Measurements from ENCODE around the gene RIPPLY3. TPM values are rescaled to one million over a fixed set of nuclear protein-coding genes. Genes with fewer than 3 reads are reported as not detected.
A peak's percentile ranks its signal among the peaks of the same experiment; 100 is the strongest.

RIPPLY3 gene
- total and polyA plus RNA-seq, 2 experiments from 2014 or later, result 2.5 to 2.8 TPM

GRCh38 chr21:36976882-36977651 is 29.4 kb upstream of the RIPPLY3 start:
- no peaks in the 10 kb centered on the region; the same call in 2 of the 3 replicates for H3K9me3 Mint-ChIP-seq
- H3K27me3 ChIP-seq (ENCODE audit: insufficient read depth), result peaks cover 28% of the 10 kb centered on the region
- H3F3A ChIP-seq (replicated peaks; ENCODE audit: low read depth), result 0 out of 2 replicates have a peak, but pooled peaks cover 3% of the 10 kb centered on the region
- no peak overlapping the region for H3K4me3 ChIP-seq
- H3K4me3 Mint-ChIP-seq, result no peak overlapping the region
- H3K4me2 ChIP-seq, result no peak overlapping the region; the same call in 1 of the 2 replicates
- H3K4me1 Mint-ChIP-seq, result peaks cover 15% of the 10 kb centered on the region
- no peak overlapping the region for H2AFZ ChIP-seq
- TF ChIP-seq CTCF (conservative IDR thresholded peaks at IDR 0.05; ENCODE audit: low read depth in 2 of 2), result peak; percentile 83 to 90
- TF ChIP-seq EZH2 (IDR thresholded peaks at IDR 0.05; ENCODE audit: low read depth, unreplicated experiment), result no peak
- TF ChIP-seq EZH2phosphoT487 (IDR thresholded peaks at IDR 0.05; ENCODE audit: unreplicated experiment), result no peak
- TF ChIP-seq, protein P1, sequence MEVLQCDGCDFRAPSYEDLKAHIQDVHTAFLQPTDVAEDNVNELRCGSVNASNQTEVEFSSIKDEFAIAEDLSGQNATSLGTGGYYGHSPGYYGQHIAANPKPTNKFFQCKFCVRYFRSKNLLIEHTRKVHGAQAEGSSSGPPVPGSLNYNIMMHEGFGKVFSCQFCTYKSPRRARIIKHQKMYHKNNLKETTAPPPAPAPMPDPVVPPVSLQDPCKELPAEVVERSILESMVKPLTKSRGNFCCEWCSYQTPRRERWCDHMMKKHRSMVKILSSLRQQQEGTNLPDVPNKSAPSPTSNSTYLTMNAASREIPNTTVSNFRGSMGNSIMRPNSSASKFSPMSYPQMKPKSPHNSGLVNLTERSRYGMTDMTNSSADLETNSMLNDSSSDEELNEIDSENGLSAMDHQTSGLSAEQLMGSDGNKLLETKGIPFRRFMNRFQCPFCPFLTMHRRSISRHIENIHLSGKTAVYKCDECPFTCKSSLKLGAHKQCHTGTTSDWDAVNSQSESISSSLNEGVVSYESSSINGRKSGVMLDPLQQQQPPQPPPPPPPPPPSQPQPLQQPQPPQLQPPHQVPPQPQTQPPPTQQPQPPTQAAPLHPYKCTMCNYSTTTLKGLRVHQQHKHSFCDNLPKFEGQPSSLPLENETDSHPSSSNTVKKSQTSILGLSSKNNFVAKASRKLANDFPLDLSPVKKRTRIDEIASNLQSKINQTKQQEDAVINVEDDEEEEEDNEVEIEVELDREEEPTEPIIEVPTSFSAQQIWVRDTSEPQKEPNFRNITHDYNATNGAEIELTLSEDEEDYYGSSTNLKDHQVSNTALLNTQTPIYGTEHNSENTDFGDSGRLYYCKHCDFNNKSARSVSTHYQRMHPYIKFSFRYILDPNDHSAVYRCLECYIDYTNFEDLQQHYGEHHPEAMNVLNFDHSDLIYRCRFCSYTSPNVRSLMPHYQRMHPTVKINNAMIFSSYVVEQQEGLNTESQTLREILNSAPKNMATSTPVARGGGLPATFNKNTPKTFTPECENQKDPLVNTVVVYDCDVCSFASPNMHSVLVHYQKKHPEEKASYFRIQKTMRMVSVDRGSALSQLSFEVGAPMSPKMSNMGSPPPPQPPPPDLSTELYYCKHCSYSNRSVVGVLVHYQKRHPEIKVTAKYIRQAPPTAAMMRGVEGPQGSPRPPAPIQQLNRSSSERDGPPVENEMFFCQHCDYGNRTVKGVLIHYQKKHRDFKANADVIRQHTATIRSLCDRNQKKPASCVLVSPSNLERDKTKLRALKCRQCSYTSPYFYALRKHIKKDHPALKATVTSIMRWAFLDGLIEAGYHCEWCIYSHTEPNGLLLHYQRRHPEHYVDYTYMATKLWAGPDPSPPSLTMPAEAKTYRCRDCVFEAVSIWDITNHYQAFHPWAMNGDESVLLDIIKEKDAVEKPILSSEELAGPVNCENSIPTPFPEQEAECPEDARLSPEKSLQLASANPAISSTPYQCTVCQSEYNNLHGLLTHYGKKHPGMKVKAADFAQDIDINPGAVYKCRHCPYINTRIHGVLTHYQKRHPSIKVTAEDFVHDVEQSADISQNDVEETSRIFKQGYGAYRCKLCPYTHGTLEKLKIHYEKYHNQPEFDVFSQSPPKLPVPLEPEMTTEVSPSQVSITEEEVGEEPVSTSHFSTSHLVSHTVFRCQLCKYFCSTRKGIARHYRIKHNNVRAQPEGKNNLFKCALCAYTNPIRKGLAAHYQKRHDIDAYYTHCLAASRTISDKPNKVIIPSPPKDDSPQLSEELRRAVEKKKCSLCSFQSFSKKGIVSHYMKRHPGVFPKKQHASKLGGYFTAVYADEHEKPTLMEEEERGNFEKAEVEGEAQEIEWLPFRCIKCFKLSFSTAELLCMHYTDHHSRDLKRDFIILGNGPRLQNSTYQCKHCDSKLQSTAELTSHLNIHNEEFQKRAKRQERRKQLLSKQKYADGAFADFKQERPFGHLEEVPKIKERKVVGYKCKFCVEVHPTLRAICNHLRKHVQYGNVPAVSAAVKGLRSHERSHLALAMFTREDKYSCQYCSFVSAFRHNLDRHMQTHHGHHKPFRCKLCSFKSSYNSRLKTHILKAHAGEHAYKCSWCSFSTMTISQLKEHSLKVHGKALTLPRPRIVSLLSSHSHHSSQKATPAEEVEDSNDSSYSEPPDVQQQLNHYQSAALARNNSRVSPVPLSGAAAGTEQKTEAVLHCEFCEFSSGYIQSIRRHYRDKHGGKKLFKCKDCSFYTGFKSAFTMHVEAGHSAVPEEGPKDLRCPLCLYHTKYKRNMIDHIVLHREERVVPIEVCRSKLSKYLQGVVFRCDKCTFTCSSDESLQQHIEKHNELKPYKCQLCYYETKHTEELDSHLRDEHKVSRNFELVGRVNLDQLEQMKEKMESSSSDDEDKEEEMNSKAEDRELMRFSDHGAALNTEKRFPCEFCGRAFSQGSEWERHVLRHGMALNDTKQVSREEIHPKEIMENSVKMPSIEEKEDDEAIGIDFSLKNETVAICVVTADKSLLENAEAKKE (CRISPR knock-in tag; IDR thresholded peaks at IDR 0.05), result no peak
- peak; percentile 64 for TF ChIP-seq CREB1 (CRISPR knock-in tag; IDR thresholded peaks at IDR 0.05; ENCODE audit: low read depth)
- TF ChIP-seq ETS1 (IDR thresholded peaks at IDR 0.05), result no peak
- TF ChIP-seq POLR2AphosphoS5 (IDR thresholded peaks at IDR 0.05; ENCODE audit: low read depth), result no peak
- TF ChIP-seq ZNF331 (CRISPR knock-in tag; IDR thresholded peaks at IDR 0.05; ENCODE audit: low read depth), result no peak
- H3K36me3 ChIP-seq (ENCODE audit: insufficient read depth), result no peaks in the 10 kb centered on the region
- H3K9me2 ChIP-seq (ENCODE audit: insufficient read depth), result no peaks in the 10 kb centered on the region
- DNase-seq (ENCODE audit: low spot score) (peak; percentile 93), ATAC-seq (peak; percentile 56)
- H3K27ac Mint-ChIP-seq, result no peak overlapping the region
- no peaks in the 10 kb centered on the region for H3K79me2 ChIP-seq (replicated peaks; ENCODE audit: insufficient read depth)
- H3K36me3 Mint-ChIP-seq (ENCODE audit: low read depth), result no peaks in the 10 kb centered on the region
- peaks cover 6% of the 10 kb centered on the region; the same call in 1 of the 2 replicates for H3K4me1 ChIP-seq (ENCODE audit: insufficient read depth)
- 0 out of 2 replicates have a peak, but pooled peaks cover 3% of the 10 kb centered on the region for H4K20me1 ChIP-seq (replicated peaks; ENCODE audit: insufficient read depth)
- no peak overlapping the region for H3K27ac ChIP-seq (ENCODE audit: low read depth)
- H3K27me3 Mint-ChIP-seq (ENCODE audit: insufficient read depth, low read depth, poor library complexity), result peaks cover 24% of the 10 kb centered on the region

All from GM23338 (cell line).